NCI-H187 (cell line): Measurements from ENCODE around the gene HYI.

Experiments used
- DNase-seq, 2 experiments: peaks; one replicate each; lab custom pipeline; 2025; lab: John Stamatoyannopoulos, UW

HYI gene

DNA sequence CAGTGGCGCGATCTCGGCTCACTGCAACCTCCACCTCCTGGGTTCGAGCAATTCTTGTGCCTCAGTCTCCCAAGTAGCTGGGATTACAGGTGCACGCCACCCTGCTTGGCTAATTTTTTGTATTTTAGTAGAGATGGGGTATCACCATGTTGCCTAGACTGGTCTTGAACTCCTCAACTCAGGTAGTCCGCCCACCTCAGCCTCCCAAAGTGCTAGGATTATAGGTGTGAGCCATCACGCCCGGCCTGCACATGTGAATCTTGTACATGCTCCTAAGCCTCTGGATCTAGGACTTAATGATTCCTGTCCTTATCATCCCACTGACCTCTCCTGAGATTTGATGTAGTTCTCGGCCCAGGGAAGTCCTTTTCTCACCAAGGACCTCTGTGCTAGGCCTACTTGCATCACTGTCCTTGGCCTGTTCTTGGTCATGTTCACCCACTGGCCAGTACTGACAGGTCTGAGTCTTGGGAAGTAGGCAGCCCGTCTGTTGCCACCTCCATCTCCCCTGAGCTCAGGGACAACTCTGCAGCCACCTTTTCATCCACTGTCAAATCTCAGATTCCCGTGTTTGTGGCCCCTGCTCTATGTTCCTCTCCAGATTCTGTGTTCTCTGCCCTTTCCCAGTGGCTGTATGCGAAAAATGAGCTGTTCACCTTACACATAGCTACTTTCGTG, 9.4 kb downstream of the HYI start:
- DNase-seq: no peak

DNA sequence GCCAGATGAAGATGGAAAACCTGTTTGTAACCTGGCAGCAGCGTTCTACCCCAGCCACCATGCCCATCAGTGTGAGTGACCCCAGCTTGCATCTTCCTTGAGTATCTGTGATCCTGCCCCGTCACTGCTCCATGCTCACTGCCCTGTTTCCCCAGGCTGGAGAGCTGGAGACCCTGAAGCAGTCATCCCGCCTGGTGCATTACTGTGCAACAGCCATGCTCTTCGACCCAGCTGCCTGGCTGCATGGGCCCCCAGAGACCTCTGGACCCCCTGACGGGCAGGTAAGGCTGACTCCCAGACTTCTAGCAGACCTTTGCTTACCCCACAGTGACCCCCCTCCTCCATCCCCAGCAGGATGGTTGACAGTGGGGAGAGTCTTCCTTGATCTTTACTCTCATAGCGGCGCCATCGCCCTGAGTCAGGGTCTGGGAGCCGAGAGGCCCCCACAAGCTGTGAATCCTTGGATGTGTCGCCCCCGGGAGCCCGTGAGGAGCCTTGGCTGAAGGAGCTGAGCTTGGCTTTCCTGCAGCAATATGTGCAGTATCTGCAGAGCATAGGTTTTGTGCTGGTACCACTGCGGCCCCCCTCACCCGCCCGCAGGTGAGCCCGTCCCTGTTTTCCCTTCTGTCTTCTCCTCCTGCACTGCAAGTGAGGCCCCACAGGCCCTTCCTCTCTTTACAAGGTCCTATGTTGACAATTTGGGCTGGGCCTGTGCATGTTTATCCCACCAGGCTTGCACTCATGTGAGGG, 10.4 kb downstream of the HYI start:
- DNase-seq: no peak

DNA sequence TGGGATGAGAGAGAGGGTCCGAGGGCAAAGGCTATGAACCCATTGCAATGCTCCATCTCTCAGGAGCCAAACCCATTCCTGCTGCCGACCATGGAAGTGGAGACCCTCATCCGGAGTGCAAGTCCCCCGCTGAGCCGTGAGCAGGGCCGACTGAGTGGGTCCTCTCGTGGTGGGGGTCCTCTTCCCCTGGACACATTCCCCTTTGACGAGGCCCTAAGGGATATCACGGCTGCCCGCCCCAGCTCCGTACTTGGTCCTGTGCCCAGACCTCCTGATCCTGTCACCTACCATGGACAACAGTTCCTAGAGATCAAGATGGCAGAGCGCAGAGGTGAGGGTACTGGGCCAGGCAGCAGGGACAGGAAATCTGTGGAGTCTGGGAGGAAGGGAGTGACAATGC, 11.0 kb downstream of the HYI start:
- DNase-seq: no peak

DNA sequence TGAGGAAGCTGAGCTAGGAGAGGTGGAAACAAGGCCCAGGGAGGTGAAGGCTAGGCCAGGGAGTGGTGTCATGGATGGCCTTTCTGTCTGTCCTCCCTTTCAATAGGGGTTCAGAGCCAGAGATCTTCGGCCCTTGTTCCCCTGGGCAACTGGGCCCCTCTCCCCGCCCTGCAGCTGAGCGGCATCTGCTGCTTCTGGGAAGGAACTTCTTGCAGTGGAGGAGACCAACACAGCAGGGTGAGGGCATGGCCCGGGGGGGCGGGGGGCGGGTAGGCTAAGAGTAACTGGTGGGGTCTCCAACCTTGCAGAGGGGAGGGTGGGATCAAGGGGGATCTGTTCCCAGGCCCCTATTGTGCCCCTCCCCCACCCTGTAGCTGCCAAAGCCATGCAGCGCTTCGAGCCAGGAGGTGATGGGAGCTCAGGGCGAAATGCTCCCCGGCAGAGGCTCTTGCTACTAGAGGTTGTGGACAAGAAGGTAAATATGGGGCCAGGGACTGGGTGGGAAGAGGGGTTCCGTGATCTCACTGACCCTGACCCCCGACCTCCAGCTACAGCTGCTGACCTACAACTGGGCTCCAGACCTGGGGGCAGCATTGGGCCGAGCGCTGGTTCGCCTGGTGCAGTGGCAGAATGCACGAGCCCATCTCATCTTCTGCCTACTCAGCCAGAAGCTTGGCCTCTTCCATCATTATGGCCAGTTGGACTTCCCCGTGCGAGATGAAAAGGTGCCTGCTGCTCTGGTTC, 11.7 kb downstream of the HYI start:
- no peak for DNase-seq

DNA sequence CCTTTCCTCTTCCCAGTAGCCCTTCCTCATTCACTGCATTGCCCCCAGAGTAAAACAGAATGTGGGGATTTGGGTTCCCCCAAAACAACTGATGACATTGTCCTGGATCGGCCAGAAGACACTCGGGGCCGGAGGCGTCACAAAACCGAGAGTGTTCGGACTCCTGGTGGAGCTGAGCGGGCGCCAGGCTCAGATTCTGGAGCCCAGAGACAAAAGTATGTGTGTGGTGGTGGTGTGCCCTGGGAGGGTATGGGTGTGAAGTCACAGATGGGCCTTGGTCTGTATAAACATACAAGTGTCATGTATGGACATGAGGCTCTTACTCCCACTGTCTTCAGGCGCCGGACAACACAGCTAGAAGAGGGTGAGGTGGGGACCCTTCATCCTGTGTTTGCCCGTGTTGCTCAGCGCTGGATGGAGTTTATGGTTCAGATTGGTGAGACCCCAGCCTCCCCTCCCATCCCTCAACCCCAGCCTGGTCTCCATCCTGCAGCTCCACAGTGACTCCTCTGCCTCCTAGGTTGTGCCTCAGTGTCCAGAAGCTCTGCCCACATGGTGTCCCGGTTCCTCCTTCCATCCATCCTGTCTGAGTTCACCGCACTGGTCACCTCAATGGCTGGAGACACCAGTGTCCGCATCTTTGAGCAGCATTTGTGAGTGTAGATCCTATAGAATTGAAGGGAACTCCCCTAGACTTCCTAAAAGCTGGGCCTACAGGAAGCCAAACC, 12.4 kb downstream of the HYI start:
- no peak for DNase-seq

DNA sequence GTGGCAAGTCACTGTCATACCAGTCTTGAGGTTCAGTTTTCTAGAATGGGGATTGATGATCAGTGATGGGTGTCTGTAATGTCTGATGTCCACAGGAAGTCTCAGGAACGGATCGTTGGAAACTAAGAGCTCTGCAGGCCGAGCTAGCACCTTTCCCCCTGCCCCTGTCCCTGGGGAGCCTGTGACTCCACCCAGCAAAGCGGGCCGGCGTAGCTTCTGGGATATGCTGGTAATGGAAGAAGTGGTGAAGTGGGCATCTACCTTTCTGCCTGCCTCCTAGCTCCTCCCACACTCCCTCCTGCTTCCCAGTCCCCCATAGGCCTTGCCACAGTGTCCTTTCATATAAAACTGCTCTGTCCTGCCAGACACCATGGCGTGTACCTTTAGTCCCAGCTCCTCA, 13.4 kb downstream of the HYI start:
- DNase-seq: peak; percentile 69 to 73

DNA sequence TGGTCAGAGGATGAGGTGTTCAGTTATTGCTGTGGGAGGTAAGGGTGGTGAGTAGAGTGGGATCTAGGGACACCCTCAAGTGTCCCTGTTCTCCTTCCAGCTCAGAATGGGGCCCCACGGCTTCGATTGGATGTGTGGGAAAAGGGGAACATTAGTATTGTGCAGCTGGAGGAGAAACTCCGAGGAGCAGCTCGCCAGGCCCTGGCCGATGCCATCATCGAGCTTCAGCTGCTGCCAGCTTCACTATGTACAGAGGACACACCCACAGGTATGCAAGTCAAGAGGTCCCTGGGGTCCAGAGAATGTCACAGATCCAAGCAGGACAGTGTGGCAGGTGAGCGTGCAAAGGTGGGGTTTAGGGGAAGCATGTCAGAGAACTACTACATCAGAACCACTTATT, 13.9 kb downstream of the HYI start:
- no peak for DNase-seq

DNA sequence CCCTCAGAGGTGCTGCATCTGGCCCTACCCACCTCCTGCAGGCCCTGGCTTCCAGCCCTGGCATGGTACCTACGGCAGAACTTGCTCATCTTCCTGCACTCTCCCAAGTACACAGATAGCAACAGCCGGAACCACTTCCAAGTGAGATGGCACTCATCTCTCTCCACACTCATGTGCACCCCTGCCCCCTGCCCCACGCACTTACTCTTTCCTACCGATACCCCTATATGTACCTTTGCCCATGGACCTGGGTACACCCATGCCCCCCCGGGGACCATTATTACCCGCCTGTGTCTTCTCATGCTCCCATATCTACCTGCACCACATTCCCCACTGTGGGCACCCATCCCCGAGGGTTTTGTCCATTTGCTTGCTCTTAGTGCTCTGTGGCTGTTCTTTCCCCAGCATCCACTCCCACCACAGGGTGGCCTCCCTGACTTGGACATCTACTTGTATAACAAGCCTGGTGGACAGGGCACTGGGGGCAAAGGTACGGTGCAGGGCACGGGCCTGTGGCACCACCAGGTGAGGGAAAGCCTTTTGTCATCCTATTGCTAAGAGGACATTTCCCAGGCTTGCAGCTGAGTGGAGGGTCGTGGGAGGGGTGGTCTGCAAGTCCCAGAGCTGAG, 14.7 kb downstream of the HYI start:
- no peak for DNase-seq

DNA sequence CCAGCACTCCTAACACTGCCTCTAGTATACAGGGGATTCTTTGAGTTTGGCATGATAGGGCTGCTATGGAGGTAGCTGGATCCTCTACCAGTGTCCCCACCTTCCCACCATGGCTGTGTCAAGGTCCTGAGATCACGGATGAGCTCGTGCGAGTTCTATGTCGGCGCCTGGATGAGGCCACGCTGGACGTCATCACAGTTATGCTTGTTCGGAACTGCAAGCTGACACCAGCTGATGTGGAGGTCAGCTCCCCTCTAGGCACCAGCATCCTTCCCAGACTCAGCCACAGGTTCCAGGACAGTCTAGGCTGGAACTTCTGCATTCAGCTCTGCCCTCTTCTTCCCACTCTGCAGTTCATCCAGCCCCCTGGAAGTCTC, 15.2 kb downstream of the HYI start:
- DNase-seq: no peak

DNA sequence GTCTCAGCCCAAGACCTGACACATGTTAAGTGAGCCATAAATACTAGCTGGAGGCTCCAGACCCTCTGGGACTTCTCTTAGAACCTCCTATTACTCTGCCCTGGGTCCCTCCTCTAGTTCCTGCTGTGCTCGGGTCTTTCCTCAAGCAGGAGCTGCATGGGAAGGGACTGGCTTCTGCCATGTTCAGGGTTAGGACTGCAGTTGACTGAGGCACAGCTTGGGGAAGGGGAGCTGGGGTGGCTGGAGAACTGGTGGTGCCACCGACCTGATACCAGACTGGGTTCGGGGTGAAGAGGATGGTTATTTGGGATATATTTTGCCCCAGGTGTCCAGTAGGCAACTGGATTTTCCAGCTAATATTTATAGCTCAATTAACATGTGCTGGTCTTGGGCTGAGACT, 15.7 kb downstream of the HYI start:
- DNase-seq: no peak

DNA sequence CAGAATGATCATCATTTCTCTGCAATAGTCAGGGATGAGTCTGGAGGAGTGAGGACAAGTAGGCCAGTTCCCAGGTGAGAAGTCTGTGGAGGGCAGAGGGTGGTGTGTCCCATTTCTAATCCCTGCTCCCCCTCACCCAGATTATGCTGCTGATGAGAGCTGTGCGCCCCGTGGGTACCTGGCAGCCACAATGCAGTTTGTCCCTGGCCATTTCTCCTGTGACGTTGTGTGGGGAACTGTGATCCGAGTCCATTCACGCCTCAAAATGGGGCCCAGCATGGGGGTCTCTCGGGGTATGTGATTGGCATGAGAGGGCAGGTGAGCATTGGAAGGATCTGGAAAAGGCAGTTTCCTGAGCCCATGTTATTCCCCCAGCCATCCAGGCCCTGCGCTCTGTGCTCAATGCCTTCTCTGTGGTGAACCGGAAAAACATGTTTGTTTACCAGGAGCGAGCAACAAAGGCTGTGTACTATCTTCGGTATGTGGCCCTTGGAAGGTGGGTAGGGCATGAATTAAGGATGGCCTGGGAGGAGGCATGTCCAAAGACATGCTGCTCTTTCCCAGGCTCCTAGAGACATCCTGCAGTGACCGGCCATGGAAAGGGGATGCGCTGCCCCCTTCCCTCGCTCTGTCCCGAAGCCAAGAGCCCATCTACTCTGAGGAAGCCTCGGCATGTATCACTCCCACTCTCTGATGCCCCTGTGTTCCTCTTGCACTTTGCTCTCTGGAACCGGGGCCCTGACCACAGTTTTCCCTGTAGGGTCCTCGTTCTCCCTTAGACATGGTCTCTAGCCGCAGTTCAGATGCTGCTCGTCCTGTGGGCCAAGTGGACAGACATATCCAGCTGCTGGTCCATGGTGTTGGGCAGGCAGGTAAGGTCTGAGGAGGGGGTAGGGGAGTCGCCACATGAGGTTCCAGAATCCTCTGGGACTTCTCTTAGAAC, 16.4 kb downstream of the HYI start:
- DNase-seq: no peak

DNA sequence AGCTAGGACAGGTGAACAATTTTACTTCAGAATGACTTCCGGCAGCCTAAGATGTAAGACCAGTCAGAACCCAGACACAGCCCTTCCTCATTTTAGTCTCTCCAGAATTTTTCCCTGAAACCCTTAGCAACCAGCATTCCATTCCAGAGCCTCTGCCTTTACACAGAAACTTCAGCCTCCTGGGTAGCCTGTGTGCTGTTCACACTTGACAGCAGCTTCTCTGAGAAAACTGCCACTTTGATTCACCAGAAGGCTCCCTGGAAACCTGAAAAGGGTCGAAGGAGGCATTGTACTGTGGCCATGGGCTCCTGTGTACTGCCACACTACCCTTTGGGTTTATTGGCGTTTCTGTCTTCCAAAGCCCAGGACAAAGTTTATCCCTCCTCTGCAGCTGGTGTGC, 17.4 kb downstream of the HYI start:
- no peak for DNase-seq

DNA sequence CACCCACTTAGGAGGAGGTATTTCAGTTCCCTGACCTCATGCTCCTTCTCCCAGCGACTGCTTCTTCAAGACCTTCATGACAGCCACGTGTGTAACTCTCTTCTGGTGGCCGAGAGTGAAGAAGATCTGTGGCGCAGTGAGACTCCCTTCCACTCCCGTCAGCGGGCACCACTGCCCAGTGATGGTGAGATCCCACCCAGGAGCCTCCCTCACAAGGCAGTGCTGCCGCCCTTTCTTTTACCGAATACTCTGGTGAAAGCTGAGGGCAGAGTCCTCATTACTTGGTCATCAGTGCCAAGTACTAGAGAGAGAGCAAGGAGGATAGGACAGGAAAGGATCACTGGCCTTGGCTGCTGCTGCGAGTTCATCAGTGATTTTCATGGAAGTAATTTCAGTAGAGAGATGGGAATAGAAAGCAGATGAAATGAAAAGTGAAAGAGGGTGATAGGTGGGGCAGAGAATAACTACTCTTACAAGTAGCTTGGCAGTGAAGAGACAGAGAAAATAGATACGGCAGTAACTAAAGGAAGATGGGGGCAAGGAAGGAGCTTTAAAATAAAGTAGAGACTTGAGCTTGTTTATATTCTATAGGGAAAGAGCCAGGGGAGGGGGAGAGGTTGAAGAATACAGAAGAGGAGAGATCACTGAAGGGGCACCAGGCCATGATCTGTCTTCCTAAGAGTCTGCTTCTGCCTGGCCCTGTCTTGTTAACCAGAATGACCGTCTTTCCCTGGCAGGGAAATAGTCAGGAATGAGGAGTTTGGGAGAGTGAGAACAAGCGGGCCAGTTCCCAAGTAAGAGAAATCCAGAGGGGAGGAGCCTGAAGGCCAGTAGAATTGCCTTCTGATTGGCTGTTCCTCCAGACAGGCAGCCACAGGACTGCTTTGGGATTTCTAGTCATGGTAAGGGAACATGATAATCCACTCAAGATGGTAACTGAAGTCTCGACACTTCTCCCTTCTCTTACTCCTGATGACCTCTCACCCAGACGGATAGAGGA, 18.3 kb downstream of the HYI start:
- DNase-seq: no peak

DNA sequence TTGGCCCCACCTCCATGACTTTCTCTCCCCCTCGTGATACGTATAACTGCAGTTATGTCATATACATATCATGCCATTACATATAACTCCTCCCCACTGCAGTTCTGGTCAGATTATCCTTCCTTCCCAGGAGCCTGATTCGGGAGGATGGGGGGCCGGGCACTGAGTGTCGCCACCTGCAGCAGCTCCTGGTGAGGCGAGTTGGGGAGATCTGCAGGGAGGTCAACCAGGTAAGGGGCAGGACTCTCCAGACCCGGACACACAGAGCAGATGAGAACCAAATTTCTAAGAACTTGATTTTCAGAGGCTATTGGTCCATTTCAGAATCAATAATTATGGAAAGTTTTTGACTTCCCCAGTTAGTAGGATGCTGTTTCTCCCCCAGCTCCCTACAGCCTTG, 19.5 kb downstream of the HYI start:
- DNase-seq: no peak

DNA sequence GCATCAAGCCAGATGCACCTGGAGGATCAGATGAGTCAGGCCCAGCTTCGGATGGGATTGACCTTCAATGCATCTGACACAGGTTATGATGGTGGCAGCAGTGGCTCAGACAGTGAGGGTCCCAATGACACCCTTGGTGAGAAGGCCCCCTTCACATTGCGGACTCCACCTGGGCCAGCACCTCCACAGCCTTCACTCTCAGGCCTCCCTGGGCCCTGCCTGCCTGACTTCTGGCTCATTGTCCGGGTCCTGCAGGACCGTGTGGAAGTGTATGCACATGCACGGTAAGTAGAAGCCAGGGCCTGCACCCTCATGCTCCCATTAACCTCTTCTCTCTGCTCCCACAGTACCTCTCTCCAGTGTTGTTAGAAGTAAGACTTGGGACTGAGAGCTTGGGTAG, 20.8 kb downstream of the HYI start:
- DNase-seq: no peak

DNA sequence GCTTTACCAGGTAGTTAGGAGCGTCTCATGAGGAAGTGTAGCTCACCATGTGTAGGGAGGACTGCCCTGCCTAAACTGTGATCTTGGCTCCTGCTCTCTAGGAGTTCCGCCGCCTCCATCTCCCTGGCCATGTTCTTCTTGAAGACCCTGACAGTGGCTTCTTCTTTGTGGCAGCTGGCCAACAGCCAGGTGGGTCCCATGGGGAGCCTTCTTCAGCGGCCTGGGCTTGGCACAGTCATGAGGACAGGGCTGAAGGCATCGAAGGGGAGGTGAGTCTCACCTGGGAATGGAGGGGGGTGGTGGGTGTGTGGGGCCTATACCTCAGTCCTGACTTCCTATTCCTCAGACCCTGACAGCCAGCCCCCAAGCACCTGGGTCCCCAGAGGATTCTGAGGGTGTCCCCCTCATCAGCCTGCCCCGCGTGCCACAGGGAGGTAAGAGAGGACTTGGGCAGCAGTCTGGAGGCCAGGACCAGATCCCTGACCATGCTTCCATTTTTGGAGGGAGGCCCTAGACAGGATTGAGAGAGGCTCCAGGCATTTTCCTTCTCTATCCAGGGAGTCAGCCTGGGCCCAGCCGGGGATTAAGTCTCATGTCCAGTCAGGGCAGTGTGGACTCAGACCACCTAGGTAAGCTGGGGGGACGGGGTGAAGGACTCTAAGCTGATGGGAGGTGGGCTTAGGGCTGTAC, 21.4 kb downstream of the HYI start:
- DNase-seq: no peak

DNA sequence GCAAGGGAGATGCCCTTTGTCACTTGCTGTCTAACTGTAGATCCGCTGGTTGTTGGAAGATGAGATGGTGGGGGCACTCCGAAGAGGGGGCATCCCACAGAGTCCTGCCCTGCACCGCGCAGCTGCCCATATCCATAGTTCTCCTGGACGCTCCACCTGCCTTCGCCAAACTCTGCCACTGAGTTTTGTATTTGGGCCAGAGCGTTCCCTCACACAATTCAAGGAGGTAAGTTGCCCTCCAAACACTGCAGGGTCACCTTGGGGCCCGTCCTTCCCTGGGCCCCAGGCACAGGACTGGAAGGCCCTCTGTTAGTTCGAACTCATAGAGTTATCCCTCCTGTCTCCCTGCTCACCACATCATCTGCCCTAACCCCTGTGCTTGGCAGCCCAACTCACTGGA, 22.1 kb downstream of the HYI start:
- no peak for DNase-seq

DNA sequence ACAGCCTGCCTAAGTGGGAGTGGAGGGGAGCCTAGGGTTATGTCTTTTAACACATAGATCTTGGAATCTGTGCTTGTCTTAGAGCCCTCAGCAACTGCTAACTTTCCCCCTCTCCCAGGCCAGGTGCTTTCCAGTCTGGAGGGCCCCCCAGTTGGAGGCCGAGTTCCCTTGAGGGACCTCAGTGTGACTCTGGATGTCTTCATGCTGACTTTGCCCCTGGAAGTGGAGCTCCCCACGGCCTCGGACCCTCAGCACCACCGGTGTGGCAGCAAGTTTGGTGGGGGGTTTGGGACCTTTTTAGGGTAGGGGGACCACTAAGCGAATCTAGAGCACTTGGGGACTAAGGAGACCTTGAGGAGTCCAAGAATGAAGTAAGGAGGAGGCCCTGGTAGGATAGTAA, 22.9 kb downstream of the HYI start:
- DNase-seq: no peak

DNA sequence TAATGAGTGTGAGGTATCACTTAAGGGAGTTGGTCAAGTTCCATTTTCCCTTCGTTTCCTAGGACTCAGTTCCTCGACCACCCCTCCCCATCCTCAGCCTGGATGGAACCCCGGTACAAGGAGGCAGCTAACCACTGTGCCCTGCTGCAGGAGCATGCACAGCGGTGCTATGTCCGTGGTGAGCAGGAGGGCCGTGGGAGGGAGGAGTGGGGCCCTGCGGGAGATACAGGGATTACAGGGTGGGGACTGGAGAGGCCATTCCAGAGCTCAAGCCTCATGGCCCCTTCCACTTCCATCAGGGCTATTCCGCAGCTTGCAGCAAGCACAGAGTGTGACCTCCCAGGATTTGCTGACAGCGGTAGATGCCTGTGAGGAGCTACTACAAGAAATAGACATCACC, 25.8 kb downstream of the HYI start:
- no peak for DNase-seq
